GM06990 (cell line): Measurements from ENCODE around the gene MEI1.

Experiments
- DNase-seq: peaks from one replicate; pipeline ENCODE4 v3.0.0-alpha.2; 2011; ENCODE audit not compliant: insufficient read length; ENCODE audit errors: extremely low read depth
- H3K27me3 ChIP-seq: replicated peaks from 2 replicates; pipeline ENCODE4 v1.6.0; 2011; ENCODE audit warnings: low read length; ENCODE audit not compliant: control insufficient read depth, insufficient read depth
- H3K36me3 ChIP-seq: 2 replicates; pipeline ENCODE4 v1.5.1; 2011; ENCODE audit warnings: low read length; ENCODE audit not compliant: control insufficient read depth, insufficient read depth
- H3K4me3 ChIP-seq: replicated peaks from 2 replicates; pipeline ENCODE4 v1.5.1; 2011; ENCODE audit warnings: low read depth, mild to moderate bottlenecking, control low read depth, low read length
- CTCF ChIP-seq: IDR thresholded peaks from 2 replicates; pipeline ENCODE4 v1.5.1; 2011; ENCODE audit warnings: low read length, control low read depth, mild to moderate bottlenecking, inconsistent platforms; ENCODE audit not compliant: insufficient read depth, poor library complexity, severe bottlenecking

Gene MEI1

GRCh38 chr22:41657709-41658108, 41.6 kb upstream of the MEI1 start:
- H3K4me3 ChIP-seq, result no peak overlapping the region
- TF ChIP-seq CTCF, result no peak
- no peaks in the 10 kb centered on the region for H3K27me3 ChIP-seq
- no peak for DNase-seq
- peaks cover 40% of the 10 kb centered on the region for H3K36me3 ChIP-seq

- TF ChIP-seq CTCF, result no peak
- H3K4me3 ChIP-seq, result no peak overlapping the region
- H3K27me3 ChIP-seq, result no peaks in the 10 kb centered on the region
- peaks cover 37% of the 10 kb centered on the region for H3K36me3 ChIP-seq
- no peak for DNase-seq
Measured at GRCh38 chr22:41658869-41659268, 40.4 kb upstream of the MEI1 start.

GRCh38 chr22:41659941-41660340, 39.4 kb upstream of the MEI1 start:
- DNase-seq, result no peak
- no peak for TF ChIP-seq CTCF
- H3K27me3 ChIP-seq, result no peaks in the 10 kb centered on the region
- peaks cover 28% of the 10 kb centered on the region for H3K36me3 ChIP-seq
- no peak overlapping the region for H3K4me3 ChIP-seq

- Histone ChIP-seq H3K36me3 (peaks cover 28% of the 10 kb centered on the region), H3K27me3 (no peaks in the 10 kb centered on the region), H3K4me3 (no peak overlapping the region)
- no peak for DNase-seq
- TF ChIP-seq CTCF, result no peak
Measured at GRCh38 chr22:41660416-41660815, 38.9 kb upstream of the MEI1 start.

- H3K36me3 ChIP-seq, result peaks cover 26% of the 10 kb centered on the region
- no peak for DNase-seq
Measured at GRCh38 chr22:41661088-41661487, 38.2 kb upstream of the MEI1 start.

More at GRCh38 chr22:41661088-41661487, 38.2 kb upstream of the MEI1 start:
- H3K4me3 ChIP-seq, result no peak overlapping the region
- TF ChIP-seq CTCF, result no peak
- no peaks in the 10 kb centered on the region for H3K27me3 ChIP-seq
